H1 (cell line): ENCODE results near the gene CAMSAP1.

ENCODE experiments used
- BRCA1 ChIP-seq: IDR thresholded peaks from 2 replicates; pipeline ENCODE4 v1.6.1; 2012; ENCODE audit warnings: low read depth, low read length, improper control_type of control experiment
- CTCF ChIP-seq, 3 experiments: IDR thresholded peaks; 1 replicate in 2 of 3; 2 replicates in 1 of 3; pipeline versions ENCODE4 v1.5.1 to v1.6.1; 2011; ENCODE audit warnings: low read length in 3 of 3, mild to moderate bottlenecking in 3 of 3, inconsistent platforms in 2 of 3, low read depth in 1 of 3, moderate library complexity in 1 of 3; ENCODE audit not compliant: insufficient read depth in 1 of 3; ENCODE audit errors: control extremely low read depth in 1 of 3
- EGR1 ChIP-seq: IDR thresholded peaks from 2 replicates; pipeline ENCODE4 v1.6.1; 2011; ENCODE audit warnings: low read depth, low read length, borderline replicate concordance
- EZH2 ChIP-seq: fragments of 200-600 bp; sonication (generic); IDR thresholded peaks from 2 replicates; pipeline ENCODE4 v1.7.1; 2012; ENCODE audit warnings: low read depth, mild to moderate bottlenecking, moderate library complexity, low read length, inconsistent platforms; ENCODE audit not compliant: severe bottlenecking
- GTF2F1 ChIP-seq: IDR thresholded peaks from 2 replicates; pipeline ENCODE4 v1.6.1; 2012; ENCODE audit warnings: low read depth, low read length, improper control_type of control experiment, borderline replicate concordance
- POLR2A ChIP-seq, 2 experiments: IDR thresholded peaks; 1 replicate in 1 of 2; 2 replicates in 1 of 2; pipeline ENCODE4 v1.6.1; 2011; ENCODE audit warnings: low read depth in 2 of 2, low read length in 2 of 2, mild to moderate bottlenecking in 2 of 2; ENCODE audit errors: control extremely low read depth in 1 of 2
- RAD21 ChIP-seq, 2 experiments: IDR thresholded peaks in 1 of 2; conservative IDR thresholded peaks in 1 of 2; 2 replicates each; pipeline ENCODE4 v1.6.1; 2011; ENCODE audit warnings: low read depth in 2 of 2, low read length in 2 of 2, improper control_type of control experiment in 1 of 2, inconsistent platforms in 1 of 2, mild to moderate bottlenecking in 1 of 2, moderate library complexity in 1 of 2
- RNF2 ChIP-seq: fragments of 200-900, 300-1000 bp; sonication (generic); IDR thresholded peaks from 2 replicates; pipeline ENCODE4 v1.7.1; 2016; ENCODE audit warnings: borderline replicate concordance, low read depth, mild to moderate bottlenecking, antibody characterized with exemption, low read length; ENCODE audit not compliant: poor library complexity, severe bottlenecking; ENCODE audit errors: missing control alignments

DNA sequence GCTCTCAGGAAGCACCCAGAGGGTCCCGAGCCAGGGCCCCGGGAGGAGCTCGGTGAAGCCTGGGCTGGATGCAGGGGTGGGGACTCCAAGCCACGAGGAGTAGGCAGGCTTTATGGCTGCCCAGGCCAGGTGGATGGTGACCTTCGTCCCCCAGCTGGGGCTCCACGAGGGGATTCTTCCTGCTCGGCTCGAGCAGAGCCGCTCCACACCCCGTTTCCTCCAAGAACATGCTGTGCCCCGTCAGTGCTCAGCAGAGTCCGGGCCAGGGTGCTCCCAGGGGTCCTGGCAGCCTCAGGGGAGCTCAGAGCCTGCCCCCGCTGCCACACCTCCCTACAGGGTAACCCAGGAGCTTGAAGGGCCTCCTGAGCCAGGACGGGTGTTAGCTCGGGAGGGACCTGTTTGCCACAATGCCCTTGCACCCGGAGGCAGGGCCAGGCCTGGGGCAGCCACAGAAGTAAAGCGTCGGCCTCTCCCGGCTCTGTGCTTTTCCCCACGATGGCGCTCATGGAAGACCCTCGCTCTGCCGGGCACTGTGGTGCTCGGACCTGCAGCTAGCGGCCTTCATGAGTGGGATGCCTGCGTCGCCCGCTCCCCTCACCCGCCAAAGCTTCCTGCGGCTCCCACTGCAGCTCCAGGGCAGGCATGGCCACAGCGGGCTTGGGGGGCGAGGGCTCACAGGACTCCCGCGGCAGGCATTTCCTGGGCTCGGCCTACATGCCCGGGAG lies 118.6 kb downstream of the CAMSAP1 start:
- TF ChIP-seq POLR2A (IDR thresholded peaks at IDR 0.05; ENCODE audit: control extremely low read depth in 1 of 2, low read depth in 2 of 2, low read length in 2 of 2) (no peak), EGR1 (no peak), CTCF (IDR thresholded peaks at IDR 0.05; ENCODE audit: control extremely low read depth in 1 of 3, insufficient read depth in 1 of 3, low read depth in 1 of 3, low read length in 3 of 3) (no peak), BRCA1 (no peak), RAD21 (IDR thresholded peaks at IDR 0.05 in 1 of 2, conservative IDR thresholded peaks at IDR 0.05 in 1 of 2; ENCODE audit: low read depth in 2 of 2, low read length in 2 of 2) (no peak), EZH2 (no peak), GTF2F1 (no peak), RNF2 (no peak)
